DOHH2 (cell line): ENCODE data around the gene GSG1.
"Not testable (repeated sequence)": the region's sequence is repeated elsewhere in the genome, so short reads cannot be mapped to it uniquely, and the experiment has no call there.

Experiments
- EZH2phosphoT487 ChIP-seq: fragments of 200-600 bp; sonication (generic); IDR thresholded peaks from 2 replicates; pipeline ENCODE4 v1.6.1; 2017; ENCODE audit warnings: borderline replicate concordance, mild to moderate bottlenecking, antibody characterized with exemption, low read length, moderate library complexity, mixed read lengths
- TF ChIP-seq, protein P1 (sequence below): fragments of 200-600 bp; sonication (generic); IDR thresholded peaks from one replicate; pipeline ENCODE4 v1.5.1; 2014; ENCODE audit warnings: antibody characterized with exemption, mild to moderate bottlenecking, low read depth, low read length; ENCODE audit not compliant: poor library complexity, severe bottlenecking

DNA sequence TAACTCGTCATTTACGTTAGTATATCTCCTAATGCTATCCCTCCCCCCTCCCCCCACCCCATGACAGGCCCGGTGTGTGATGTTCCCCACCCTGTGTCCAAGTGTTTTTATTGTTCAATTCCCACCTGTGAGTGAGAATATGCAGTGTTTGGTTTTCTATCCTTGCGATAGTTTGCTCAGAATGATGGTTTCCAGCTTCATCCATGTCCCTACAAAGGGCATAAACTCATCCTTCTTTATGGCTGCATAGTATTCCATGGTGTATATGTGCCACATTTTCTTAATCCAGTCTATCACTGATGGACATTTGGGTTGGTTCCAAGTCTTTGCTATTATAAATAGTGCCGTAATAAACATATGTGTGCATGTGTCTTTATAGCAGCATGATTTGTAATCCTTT is 19.8 kb downstream of the GSG1 start:
- TF ChIP-seq, protein P1, sequence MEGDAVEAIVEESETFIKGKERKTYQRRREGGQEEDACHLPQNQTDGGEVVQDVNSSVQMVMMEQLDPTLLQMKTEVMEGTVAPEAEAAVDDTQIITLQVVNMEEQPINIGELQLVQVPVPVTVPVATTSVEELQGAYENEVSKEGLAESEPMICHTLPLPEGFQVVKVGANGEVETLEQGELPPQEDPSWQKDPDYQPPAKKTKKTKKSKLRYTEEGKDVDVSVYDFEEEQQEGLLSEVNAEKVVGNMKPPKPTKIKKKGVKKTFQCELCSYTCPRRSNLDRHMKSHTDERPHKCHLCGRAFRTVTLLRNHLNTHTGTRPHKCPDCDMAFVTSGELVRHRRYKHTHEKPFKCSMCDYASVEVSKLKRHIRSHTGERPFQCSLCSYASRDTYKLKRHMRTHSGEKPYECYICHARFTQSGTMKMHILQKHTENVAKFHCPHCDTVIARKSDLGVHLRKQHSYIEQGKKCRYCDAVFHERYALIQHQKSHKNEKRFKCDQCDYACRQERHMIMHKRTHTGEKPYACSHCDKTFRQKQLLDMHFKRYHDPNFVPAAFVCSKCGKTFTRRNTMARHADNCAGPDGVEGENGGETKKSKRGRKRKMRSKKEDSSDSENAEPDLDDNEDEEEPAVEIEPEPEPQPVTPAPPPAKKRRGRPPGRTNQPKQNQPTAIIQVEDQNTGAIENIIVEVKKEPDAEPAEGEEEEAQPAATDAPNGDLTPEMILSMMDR = not testable (repeated sequence)
- not testable (repeated sequence) for TF ChIP-seq EZH2phosphoT487
